ENCODE data around the gene KCNMA1. TPM values are rescaled to one million over a fixed set of nuclear protein-coding genes. Genes with fewer than 3 reads are reported as not detected.
A peak's percentile ranks its signal among the peaks of the same experiment; 100 is the strongest.

KCNMA1 gene
- total and polyA plus RNA-seq, 10 donors = 9.3 to 114 (median 51.5) TPM

DNA sequence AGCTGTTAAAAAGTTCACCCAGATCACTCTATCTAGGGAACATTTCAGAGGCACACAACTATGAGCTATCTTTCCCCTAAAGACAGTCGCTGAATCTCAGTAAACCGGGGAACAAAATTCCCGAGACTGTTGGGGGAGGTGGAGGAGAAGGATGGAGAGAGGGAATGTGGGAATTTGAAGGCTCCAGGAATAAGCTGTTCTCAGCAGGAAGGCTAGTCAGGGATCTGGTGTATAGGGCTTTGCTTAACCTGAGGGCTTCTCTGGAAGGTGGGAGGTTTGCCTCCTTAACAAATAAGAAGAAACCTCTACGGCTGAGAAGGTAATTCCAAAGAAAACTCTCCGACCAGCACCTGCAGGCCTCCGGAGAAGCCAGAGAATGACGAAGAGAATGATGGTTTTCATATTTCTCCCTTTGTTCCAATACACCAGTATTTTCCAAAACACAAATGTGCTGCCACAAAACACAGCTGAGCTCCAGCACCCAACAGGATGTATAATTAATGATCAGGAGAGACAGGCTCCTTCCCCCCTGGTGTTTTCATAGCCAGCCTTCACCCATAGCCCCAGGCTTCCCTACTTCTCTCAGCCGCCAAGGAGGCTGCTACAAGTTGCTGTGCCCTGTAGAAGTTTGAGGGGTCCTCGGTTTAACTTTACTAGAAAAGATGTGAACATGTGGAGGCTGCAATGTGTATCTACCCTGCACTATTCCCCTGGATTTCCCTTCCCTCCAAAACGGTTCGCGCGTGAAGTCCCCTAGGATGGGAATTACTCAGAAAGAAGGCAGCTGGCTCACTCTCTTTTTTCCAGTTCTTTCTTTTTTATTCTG is 2.0 kb downstream of the KCNMA1 start:
- Histone ChIP-seq H3K36me3 (no peaks in the 10 kb centered on the region), H3K4me3 (peak overlapping the region in 7 of 8 donors; percentile 2 to 78 (median 56)), H3K4me1 (peaks cover 9 to 36% (median 26%) of the 10 kb centered on the region in 6 donors), H3K27ac (peak overlapping the region in 3 of 8 donors; percentile 41 to 80 (median 77)), H3K9me3 (no peaks in the 10 kb centered on the region), H3K27me3 (replicated peaks in 1 of 7) (peaks cover 2 to 67% (median 50%) of the 10 kb centered on the region in 7 donors)
- TF ChIP-seq, protein P1, sequence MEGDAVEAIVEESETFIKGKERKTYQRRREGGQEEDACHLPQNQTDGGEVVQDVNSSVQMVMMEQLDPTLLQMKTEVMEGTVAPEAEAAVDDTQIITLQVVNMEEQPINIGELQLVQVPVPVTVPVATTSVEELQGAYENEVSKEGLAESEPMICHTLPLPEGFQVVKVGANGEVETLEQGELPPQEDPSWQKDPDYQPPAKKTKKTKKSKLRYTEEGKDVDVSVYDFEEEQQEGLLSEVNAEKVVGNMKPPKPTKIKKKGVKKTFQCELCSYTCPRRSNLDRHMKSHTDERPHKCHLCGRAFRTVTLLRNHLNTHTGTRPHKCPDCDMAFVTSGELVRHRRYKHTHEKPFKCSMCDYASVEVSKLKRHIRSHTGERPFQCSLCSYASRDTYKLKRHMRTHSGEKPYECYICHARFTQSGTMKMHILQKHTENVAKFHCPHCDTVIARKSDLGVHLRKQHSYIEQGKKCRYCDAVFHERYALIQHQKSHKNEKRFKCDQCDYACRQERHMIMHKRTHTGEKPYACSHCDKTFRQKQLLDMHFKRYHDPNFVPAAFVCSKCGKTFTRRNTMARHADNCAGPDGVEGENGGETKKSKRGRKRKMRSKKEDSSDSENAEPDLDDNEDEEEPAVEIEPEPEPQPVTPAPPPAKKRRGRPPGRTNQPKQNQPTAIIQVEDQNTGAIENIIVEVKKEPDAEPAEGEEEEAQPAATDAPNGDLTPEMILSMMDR (IDR thresholded peaks at IDR 0.05 in 8 of 11, conservative IDR thresholded peaks at IDR 0.05 in 3 of 11) = no peak
- TF ChIP-seq POLR2A (IDR thresholded peaks at IDR 0.05) (no peak), POLR2AphosphoS5 (IDR thresholded peaks at IDR 0.05) (no peak)
- intact Hi-C loops (cut with DNase I; ENCODE audit: low total_unique reads) = no loop called here
- 47 to 62% (median 54%) methylated on average over 13 of the region's 13 CpGs for WGBS, 5 donors
- no peak for DNase-seq

DNA sequence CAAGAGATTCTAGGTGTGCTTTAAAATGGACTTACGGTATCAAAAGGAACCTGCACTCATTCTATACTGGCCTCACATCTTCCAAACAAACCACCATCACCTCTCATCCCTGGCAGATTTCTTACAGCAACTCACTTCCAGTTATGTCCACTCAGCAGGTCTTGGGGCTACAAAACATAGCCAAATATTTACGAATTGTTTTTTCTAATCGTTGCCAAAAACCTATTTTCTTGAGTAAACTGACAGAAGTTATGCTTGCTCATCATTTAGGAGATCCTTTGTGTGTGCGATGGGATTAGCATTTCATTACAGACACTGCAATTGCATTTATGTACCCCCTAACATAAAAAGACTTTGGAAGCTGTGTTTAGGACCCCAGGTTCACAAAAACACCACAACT is 2.7 kb downstream of the KCNMA1 start:
- TF ChIP-seq, protein P1 (IDR thresholded peaks at IDR 0.05 in 8 of 11, conservative IDR thresholded peaks at IDR 0.05 in 3 of 11) = no peak
- no peak for TF ChIP-seq POLR2AphosphoS5 (IDR thresholded peaks at IDR 0.05)
- no peak for TF ChIP-seq POLR2A (IDR thresholded peaks at IDR 0.05)
- Histone ChIP-seq H3K27me3 (replicated peaks in 1 of 7) (peaks cover 2 to 60% (median 44%) of the 10 kb centered on the region in 7 donors), H3K4me1 (peaks cover 10 to 42% (median 26%) of the 10 kb centered on the region in 6 donors), H3K36me3 (no peaks in the 10 kb centered on the region), H3K4me3 (peak overlapping the region in 2 of 8 donors; percentile 2 to 78), H3K9me3 (no peaks in the 10 kb centered on the region), H3K27ac (no peak overlapping the region)
- WGBS, 5 donors = 81 to 90% (median 84%) methylated on average over 4 of the region's 4 CpGs
- intact Hi-C loops (cut with DNase I; ENCODE audit: low total_unique reads) = no loop called here
- DNase-seq = no peak

DNA sequence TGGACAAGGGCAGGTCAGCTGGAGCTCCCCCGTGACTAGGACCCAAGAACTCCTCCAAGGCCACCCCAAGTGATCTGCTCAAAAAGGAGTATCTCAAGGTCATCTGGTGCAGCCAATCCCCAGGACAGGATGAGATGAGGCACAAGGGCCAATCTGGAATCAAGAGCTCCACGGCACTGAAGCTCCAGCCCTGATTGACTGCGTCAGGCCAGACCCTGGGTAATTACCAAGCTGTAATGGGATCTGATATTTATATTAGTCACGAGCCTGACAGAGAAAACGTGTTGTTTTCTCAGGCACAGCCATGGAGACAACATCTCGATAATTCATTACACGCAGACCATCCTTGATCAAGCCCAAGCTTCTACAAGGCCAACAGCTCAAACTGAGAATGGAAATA is 4.2 kb downstream of the KCNMA1 start:
- H3K36me3 ChIP-seq = no peaks in the 10 kb centered on the region
- intact Hi-C loops (cut with DNase I; ENCODE audit: low total_unique reads) = no loop called here
- no peak for TF ChIP-seq POLR2A (IDR thresholded peaks at IDR 0.05)
- TF ChIP-seq POLR2AphosphoS5 (IDR thresholded peaks at IDR 0.05) = no peak
- TF ChIP-seq, protein P1 (IDR thresholded peaks at IDR 0.05 in 8 of 11, conservative IDR thresholded peaks at IDR 0.05 in 3 of 11) = no peak
- peaks cover 0 to 45% (median 33%) of the 10 kb centered on the region in 7 donors for H3K27me3 ChIP-seq (replicated peaks in 1 of 7)
- no peak overlapping the region for H3K27ac ChIP-seq
- DNase-seq = no peak
- peaks cover 10 to 41% (median 22%) of the 10 kb centered on the region in 6 donors for H3K4me1 ChIP-seq
- no peak overlapping the region for H3K4me3 ChIP-seq
- WGBS, 5 donors = 84 to 90% (median 87%) methylated on average over 7 of the region's 7 CpGs
- no peaks in the 10 kb centered on the region for H3K9me3 ChIP-seq

DNA sequence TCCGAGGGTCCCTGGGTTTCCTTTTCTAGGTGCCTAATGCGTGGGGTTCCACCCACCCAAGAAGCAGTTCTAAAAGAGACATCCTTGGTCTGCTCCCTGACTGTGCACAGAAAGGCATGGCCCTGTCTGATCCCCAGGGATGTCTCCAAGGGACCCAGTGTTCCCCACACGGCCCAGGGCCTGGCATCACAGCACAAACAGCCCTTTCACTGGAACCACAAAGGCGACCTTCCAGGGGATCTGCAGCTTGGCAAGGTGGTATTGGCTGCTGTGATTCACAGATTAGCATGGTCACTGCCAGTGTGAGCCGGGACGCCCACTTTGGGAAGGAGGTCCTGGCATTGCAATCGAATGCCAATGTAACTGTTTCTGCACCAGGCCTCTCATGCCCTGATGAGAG is 6.4 kb downstream of the KCNMA1 start:
- Histone ChIP-seq H3K9me3 (no peaks in the 10 kb centered on the region), H3K27me3 (replicated peaks in 1 of 7) (peaks cover 0 to 23% (median 14%) of the 10 kb centered on the region in 7 donors), H3K27ac (no peak overlapping the region), H3K4me1 (peaks cover 0 to 28% (median 8%) of the 10 kb centered on the region in 6 donors), H3K4me3 (no peak overlapping the region), H3K36me3 (no peaks in the 10 kb centered on the region)
- WGBS, 5 donors = 80 to 92% (median 89%) methylated on average over 7 of the region's 7 CpGs
- intact Hi-C loops (cut with DNase I; ENCODE audit: low total_unique reads) = no loop called here
- TF ChIP-seq POLR2A (IDR thresholded peaks at IDR 0.05) (no peak), POLR2AphosphoS5 (IDR thresholded peaks at IDR 0.05) (no peak)
- TF ChIP-seq, protein P1 (IDR thresholded peaks at IDR 0.05 in 8 of 11, conservative IDR thresholded peaks at IDR 0.05 in 3 of 11) = no peak
- DNase-seq = no peak
